SJSA1 (cell line): ENCODE data around the gene ZNF385B. TPM values are rescaled to one million over a fixed set of nuclear protein-coding genes. Genes with fewer than 3 reads are reported as not detected.
A peak's percentile ranks its signal among the peaks of the same experiment; 100 is the strongest.

Experiments
- DNase-seq, 2 experiments: peaks; one replicate each; pipeline ENCODE4 v3.0.0-alpha.2; 2015 to 2020; ENCODE audit warnings: low spot score in 2 of 2, low read depth in 1 of 2
- H3K27ac ChIP-seq: fragments of 250-450 bp; sonication (Bioruptor Pico); 2 replicates; pipeline ENCODE4 v1.5.1; 2020; ENCODE audit warnings: mild to moderate bottlenecking, moderate library complexity
- H3K27me3 ChIP-seq: fragments of 250-450 bp; sonication (Bioruptor Pico); replicated peaks from 2 replicates; pipeline ENCODE4 v1.5.1; 2020; ENCODE audit warnings: mild to moderate bottlenecking, moderate library complexity
- H3K36me3 ChIP-seq: fragments of 250-450 bp; sonication (Bioruptor Pico); 2 replicates; pipeline ENCODE4 v1.5.1; 2020; ENCODE audit warnings: mild to moderate bottlenecking
- H3K4me1 ChIP-seq: fragments of 250-450 bp; sonication (Bioruptor Pico); replicated peaks from 2 replicates; pipeline ENCODE4 v1.6.1; 2021; ENCODE audit warnings: mild to moderate bottlenecking
- H3K4me3 ChIP-seq: fragments of 250-450 bp; sonication (Bioruptor Pico); 2 replicates; pipeline ENCODE4 v1.5.1; 2020; ENCODE audit warnings: mild to moderate bottlenecking
- H3K9me3 ChIP-seq: fragments of 250-450 bp; sonication (Bioruptor Pico); replicated peaks from 2 replicates; pipeline ENCODE4 v1.5.1; 2020; ENCODE audit warnings: mild to moderate bottlenecking
- total RNA-seq: library from RNA; depleted of rRNA; stranded (reverse); fragments of >200 nt; shearing (Covaris generic); gene quantifications from 2 replicates; pipeline ENCODE4 v1.2.3, GENCODE V29; 2014; rRNA removed

Gene ZNF385B
- total RNA-seq, 1 experiment from 2014 or later: not detected

GRCh38 chr2:179422037-179422643 is 439.3 kb downstream of the ZNF385B start:
- peak; percentile 31 to 52 for DNase-seq
- H3K4me1 ChIP-seq: no peaks in the 10 kb centered on the region
- no peak overlapping the region for H3K27ac ChIP-seq
- no peaks in the 10 kb centered on the region for H3K36me3 ChIP-seq
- H3K27me3 ChIP-seq: peaks cover 8% of the 10 kb centered on the region; the same call in 1 of the 2 replicates
- no peaks in the 10 kb centered on the region for H3K9me3 ChIP-seq
- no peak overlapping the region for H3K4me3 ChIP-seq

- Histone ChIP-seq H3K9me3 (no peaks in the 10 kb centered on the region), H3K27ac (no peak overlapping the region), H3K36me3 (no peaks in the 10 kb centered on the region), H3K4me1 (no peaks in the 10 kb centered on the region), H3K27me3 (0 out of 2 replicates have a peak, but pooled peaks cover 2% of the 10 kb centered on the region), H3K4me3 (no peak overlapping the region)
- DNase-seq: no peak
These were observed 443.9 kb downstream of the ZNF385B start for GRCh38 chr2:179417436-179417949.

GRCh38 chr2:179412112-179412511 is 449.3 kb downstream of the ZNF385B start:
- Histone ChIP-seq H3K4me3 (no peak overlapping the region), H3K27me3 (no peaks in the 10 kb centered on the region)

GRCh38 chr2:179410552-179411356 is 450.7 kb downstream of the ZNF385B start:
- H3K4me3 ChIP-seq: no peak overlapping the region
- no peaks in the 10 kb centered on the region for H3K27me3 ChIP-seq
- H3K36me3 ChIP-seq: no peaks in the 10 kb centered on the region
- no peaks in the 10 kb centered on the region for H3K4me1 ChIP-seq
- peak in 1 of 2 experiments; percentile 10 for DNase-seq
- H3K9me3 ChIP-seq: no peaks in the 10 kb centered on the region
- H3K27ac ChIP-seq: no peak overlapping the region

More at GRCh38 chr2:179412112-179412511, 449.3 kb downstream of the ZNF385B start:
- no peak overlapping the region for H3K27ac ChIP-seq
- no peak for DNase-seq
- no peaks in the 10 kb centered on the region for H3K9me3 ChIP-seq
- no peaks in the 10 kb centered on the region for H3K36me3 ChIP-seq
- no peaks in the 10 kb centered on the region for H3K4me1 ChIP-seq

GRCh38 chr2:179403624-179404023 is 457.8 kb downstream of the ZNF385B start:
- Histone ChIP-seq H3K4me3 (no peak overlapping the region), H3K27ac (no peak overlapping the region), H3K27me3 (no peaks in the 10 kb centered on the region), H3K4me1 (no peaks in the 10 kb centered on the region), H3K36me3 (no peaks in the 10 kb centered on the region), H3K9me3 (no peaks in the 10 kb centered on the region)
- no peak for DNase-seq

GRCh38 chr2:179393481-179393880 is 467.9 kb downstream of the ZNF385B start:
- Histone ChIP-seq H3K27me3 (no peaks in the 10 kb centered on the region), H3K9me3 (no peaks in the 10 kb centered on the region), H3K4me3 (no peak overlapping the region), H3K36me3 (no peaks in the 10 kb centered on the region), H3K4me1 (no peaks in the 10 kb centered on the region), H3K27ac (no peak overlapping the region)
- DNase-seq: no peak

Other genes with a start within 250 kb of the ZNF385B start
- 15.8 and 21.9 TPM in 2 replicates for gene CWC22, start 145.7 kb upstream of the ZNF385B start, total RNA-seq